Epithelial cell of esophagus (primary cell): ENCODE measurements around the gene TNFSF9.

Experiments
- DNase-seq: peaks from one replicate; pipeline ENCODE4 v3.0.0; 2010; ENCODE audit warnings: low read depth
- H3K4me3 ChIP-seq: 2 replicates; pipeline ENCODE4 v1.5.1; 2011; ENCODE audit warnings: mild to moderate bottlenecking, low read length, control low read depth
- TF ChIP-seq, protein P1 (sequence below): IDR thresholded peaks from 2 replicates; pipeline ENCODE4 v1.5.1; 2011; ENCODE audit warnings: low read depth, mild to moderate bottlenecking, low read length, control low read depth, inconsistent platforms; ENCODE audit not compliant: insufficient read depth; ENCODE audit errors: missing control alignments

Gene TNFSF9

GRCh38 chr19:6529351-6529750, 1.5 kb upstream of the TNFSF9 start:
- DNase-seq = no peak
- no peak overlapping the region for H3K4me3 ChIP-seq

GRCh38 chr19:6529937-6530385, 865 bp upstream of the TNFSF9 start:
- peak overlapping the region; percentile 93 for H3K4me3 ChIP-seq
- TF ChIP-seq, protein P1, sequence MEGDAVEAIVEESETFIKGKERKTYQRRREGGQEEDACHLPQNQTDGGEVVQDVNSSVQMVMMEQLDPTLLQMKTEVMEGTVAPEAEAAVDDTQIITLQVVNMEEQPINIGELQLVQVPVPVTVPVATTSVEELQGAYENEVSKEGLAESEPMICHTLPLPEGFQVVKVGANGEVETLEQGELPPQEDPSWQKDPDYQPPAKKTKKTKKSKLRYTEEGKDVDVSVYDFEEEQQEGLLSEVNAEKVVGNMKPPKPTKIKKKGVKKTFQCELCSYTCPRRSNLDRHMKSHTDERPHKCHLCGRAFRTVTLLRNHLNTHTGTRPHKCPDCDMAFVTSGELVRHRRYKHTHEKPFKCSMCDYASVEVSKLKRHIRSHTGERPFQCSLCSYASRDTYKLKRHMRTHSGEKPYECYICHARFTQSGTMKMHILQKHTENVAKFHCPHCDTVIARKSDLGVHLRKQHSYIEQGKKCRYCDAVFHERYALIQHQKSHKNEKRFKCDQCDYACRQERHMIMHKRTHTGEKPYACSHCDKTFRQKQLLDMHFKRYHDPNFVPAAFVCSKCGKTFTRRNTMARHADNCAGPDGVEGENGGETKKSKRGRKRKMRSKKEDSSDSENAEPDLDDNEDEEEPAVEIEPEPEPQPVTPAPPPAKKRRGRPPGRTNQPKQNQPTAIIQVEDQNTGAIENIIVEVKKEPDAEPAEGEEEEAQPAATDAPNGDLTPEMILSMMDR = no peak

More at GRCh38 chr19:6529351-6529750, 1.5 kb upstream of the TNFSF9 start:
- TF ChIP-seq, protein P1 = no peak

GRCh38 chr19:6531163-6531955, 533 bp downstream of the TNFSF9 start:
- no peak for DNase-seq
- TF ChIP-seq, protein P1 = no peak
- peak overlapping the region; percentile 93 for H3K4me3 ChIP-seq

More at GRCh38 chr19:6529937-6530385, 865 bp upstream of the TNFSF9 start:
- DNase-seq = no peak

GRCh38 chr19:6531956-6532243, 1.1 kb downstream of the TNFSF9 start:
- DNase-seq = no peak
- H3K4me3 ChIP-seq = peak overlapping the region; percentile 93
- TF ChIP-seq, protein P1 = no peak

DNA sequence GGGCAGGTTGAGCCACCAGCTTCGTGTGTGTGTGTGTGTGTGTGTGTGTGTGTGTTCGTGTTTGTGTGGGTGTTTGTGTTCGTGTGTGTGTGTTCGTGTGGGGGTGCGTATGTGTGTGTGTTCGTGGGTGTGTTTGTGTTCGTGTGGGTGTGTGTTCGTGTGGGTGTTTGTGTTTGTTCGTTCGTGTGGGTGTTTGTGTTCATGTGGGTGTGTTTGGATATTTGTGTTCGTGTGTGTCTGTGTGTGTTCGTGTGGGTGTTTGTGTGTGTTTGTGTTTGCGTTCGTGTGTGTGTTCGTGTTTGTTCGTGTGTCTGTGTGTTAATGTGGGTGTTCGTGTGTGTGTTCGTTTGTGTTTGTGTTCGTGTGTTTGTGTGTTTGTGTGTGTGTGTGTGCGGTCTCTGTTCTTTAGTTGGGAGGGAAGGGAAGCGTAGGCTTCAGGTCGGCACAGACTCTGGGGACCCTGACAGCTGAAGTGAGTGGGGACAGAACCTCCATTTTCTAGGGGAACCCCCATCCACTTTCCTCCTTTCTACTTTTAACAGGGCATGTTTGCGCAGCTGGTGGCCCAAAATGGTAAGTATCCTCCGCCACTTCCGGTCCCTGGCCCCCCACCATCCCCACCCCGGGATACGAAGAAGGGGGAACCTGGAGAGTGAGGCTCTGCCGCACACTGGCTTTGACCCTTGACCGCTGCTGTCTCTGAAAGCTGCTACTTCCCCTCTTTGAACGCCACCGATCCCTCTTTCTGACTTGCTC, 1.6 kb downstream of the TNFSF9 start:
- DNase-seq = peak; percentile 30
- TF ChIP-seq, protein P1 = no peak
- H3K4me3 ChIP-seq = peak overlapping the region; percentile 93

DNA sequence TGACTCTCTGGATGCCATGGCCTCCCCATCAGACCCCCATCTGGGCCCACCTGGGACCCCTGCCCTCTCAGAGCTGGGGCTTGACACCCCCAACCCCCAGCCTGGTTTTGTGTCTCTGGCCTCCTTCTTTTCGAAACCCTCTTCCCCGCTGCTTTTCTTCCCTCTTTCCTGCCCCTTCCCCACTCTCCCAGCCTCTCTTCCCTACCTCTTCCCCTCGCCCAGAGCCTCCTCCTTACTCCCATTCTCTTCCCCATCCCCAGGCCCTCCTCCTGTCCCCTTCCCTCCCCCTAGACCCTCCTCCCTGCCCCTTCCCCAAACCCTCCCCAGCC, 2.1 kb downstream of the TNFSF9 start:
- TF ChIP-seq, protein P1 = no peak
- DNase-seq = no peak
- peak overlapping the region; percentile 93 for H3K4me3 ChIP-seq
